Ovary (tissue), 3 donors: ENCODE measurements around the gene IGFBP7.

ENCODE experiments used
- CTCF ChIP-seq, 3 donors: fragments of 450-650 bp in 2 of 3; fragments of 200-600 bp in 1 of 3; IDR thresholded peaks; one replicate each; pipeline versions ENCODE4 v1.5.1 to v1.8.0; 2016 to 2022; ENCODE audit warnings: antibody characterized with exemption in 3 of 3, mild to moderate bottlenecking in 1 of 3
- EP300 ChIP-seq: sonication (generic); formaldehyde crosslinking; IDR thresholded peaks from one replicate; pipeline ENCODE4 v1.6.1; 2017; ENCODE audit warnings: antibody characterized with exemption
- donor health status: DM: no; HTN: no; CAD: no.

- TF ChIP-seq CTCF (IDR thresholded peaks at IDR 0.05): no peak
- TF ChIP-seq EP300: no peak
Observed at GRCh38 chr4:57070461-57070860, 39.7 kb downstream of the IGFBP7 start.
